K562 (cell line): ENCODE data around the gene PHF14. TPM values are rescaled to one million over a fixed set of nuclear protein-coding genes. Genes with fewer than 3 reads are reported as not detected.
A peak's percentile ranks its signal among the peaks of the same experiment; 100 is the strongest.

ENCODE experiments used
- HDAC6 ChIP-seq: IDR thresholded peaks from 2 replicates; pipeline ENCODE4 v1.6.1; 2012; ENCODE audit warnings: low read depth, mild to moderate bottlenecking, control low read depth, inconsistent platforms, low read length, moderate library complexity
- MEF2D ChIP-seq: conservative IDR thresholded peaks from 2 replicates; pipeline ENCODE4 v1.6.1; 2016; ENCODE audit warnings: low read depth, missing genetic modification characterization, missing compliant biosample characterization
- MNT ChIP-seq, 2 experiments: fragments of 450-650 bp; conservative IDR thresholded peaks; 2 replicates each; pipeline ENCODE4 v1.6.1; 2017; ENCODE audit warnings: mild to moderate bottlenecking in 2 of 2, moderate library complexity in 2 of 2
- PKNOX1 ChIP-seq: fragments of 450-650 bp; IDR thresholded peaks from 2 replicates; pipeline ENCODE4 v1.6.1; 2016
- PTRF ChIP-seq: fragments of 450-650 bp; IDR thresholded peaks from 2 replicates; pipeline ENCODE4 v1.6.1; 2016; ENCODE audit warnings: mild to moderate bottlenecking, missing genetic modification characterization, missing compliant biosample characterization
- RFX5 ChIP-seq: IDR thresholded peaks from 2 replicates; pipeline ENCODE4 v1.6.1; 2011; ENCODE audit warnings: low read depth, mild to moderate bottlenecking, improper control_type of control experiment, low read length
- SAFB ChIP-seq: fragments of 200-400 bp; formaldehyde crosslinking; IDR thresholded peaks from 2 replicates; pipeline ENCODE4 v1.6.1; 2017; ENCODE audit warnings: low read depth, low read length, borderline replicate concordance
- SIN3A ChIP-seq, 2 experiments: fragments of 150-350 bp in 1 of 2; IDR thresholded peaks; 2 replicates each; pipeline ENCODE4 v1.6.1; 2011 to 2016; ENCODE audit warnings: borderline replicate concordance in 2 of 2, low read depth in 2 of 2, low read length in 2 of 2, mild to moderate bottlenecking in 2 of 2, moderate library complexity in 2 of 2; ENCODE audit not compliant: control insufficient read depth in 1 of 2
- SREBF1 ChIP-seq: fragments of 150-350 bp; IDR thresholded peaks from 2 replicates; pipeline ENCODE4 v1.6.1; 2014; ENCODE audit warnings: antibody characterized with exemption, low read depth, low read length, borderline replicate concordance
- STAT5A ChIP-seq: IDR thresholded peaks from 2 replicates; pipeline ENCODE4 v1.6.1; 2012; ENCODE audit warnings: low read length, inconsistent platforms, borderline replicate concordance
- ZBTB34 ChIP-seq: fragments of 250-450 bp; sonication (Bioruptor Pico); IDR thresholded peaks from 2 replicates; pipeline ENCODE4 v1.8.0; 2021; ENCODE audit warnings: mild to moderate bottlenecking, moderate library complexity
- ZFX ChIP-seq: sonication (generic); formaldehyde crosslinking; IDR thresholded peaks from 2 replicates; pipeline ENCODE4 v1.8.0; 2022; ENCODE audit warnings: mild to moderate bottlenecking, missing genetic modification reagents, moderate library complexity
- ZNF12 ChIP-seq: sonication (generic); formaldehyde crosslinking; IDR thresholded peaks from 2 replicates; pipeline ENCODE4 v1.4.0; 2020; ENCODE audit warnings: mild to moderate bottlenecking, missing genetic modification reagents
- ZNF277 ChIP-seq: fragments of 250-450 bp; sonication (Bioruptor Pico); IDR thresholded peaks from 2 replicates; pipeline ENCODE4 v1.8.0; 2022; ENCODE audit warnings: inconsistent platforms, mild to moderate bottlenecking, moderate library complexity, borderline replicate concordance
- ZNF282 ChIP-seq: sonication (generic); formaldehyde crosslinking; IDR thresholded peaks from 2 replicates; pipeline ENCODE4 v1.8.1; 2023; ENCODE audit warnings: missing genetic modification reagents
- ZNF316 ChIP-seq: fragments of 450-650 bp; IDR thresholded peaks from 2 replicates; pipeline ENCODE4 v1.6.1; 2016
- ZNF609 ChIP-seq: sonication (generic); formaldehyde crosslinking; IDR thresholded peaks from 2 replicates; pipeline ENCODE4 v1.8.1; 2023; ENCODE audit warnings: missing genetic modification reagents, mild to moderate bottlenecking, borderline replicate concordance
- polyA plus RNA-seq, 8 experiments: library from polyadenylated mRNA; depleted of rRNA in 4 of 8; stranded (reverse) in 5 of 8; unstranded in 3 of 8; fragments of >200 nt; fragmentation: Nextera tagmentation in 2 of 8; fragmentation: Illumina TruSeq in 1 of 8; extraction: Ambion mirVana in 2 of 8; extraction: Trizol in 1 of 8; gene quantifications; 2 replicates each; pipeline versions ENCODE4 v1.2.1 to v1.2.3, GENCODE V29; 2011 to 2014; ENCODE audit warnings: inconsistent platforms in 1 of 8, missing spikeins in 1 of 8
- total RNA-seq, 7 experiments: library from RNA; depleted of rRNA in 6 of 7; stranded (reverse); fragments of >200 nt in 6 of 7; fragmentation: Illumina TruSeq in 2 of 7; extraction: Trizol in 2 of 7; gene quantifications; 2 replicates each; pipeline versions ENCODE4 v1.2.1 to v1.2.3, GENCODE V29; 2011 to 2021; ENCODE audit warnings: low replicate concordance in 1 of 7

The PHF14 gene
- total and polyA plus RNA-seq, 9 of the 15 experiments (the other 6 are each of a cell fraction or from before 2014, with no cell fraction given) = 27.5 to 67.6 (median 41.4) TPM

GRCh38 chr7:10939911-10940703 is 33.6 kb upstream of the PHF14 start (continued):
- TF ChIP-seq PTRF (no peak), ZNF277 (CRISPR knock-in tag) (no peak), ZNF316 (no peak), HDAC6 (no peak), SAFB (no peak), MNT (conservative IDR thresholded peaks at IDR 0.05) (peak; percentile 84 to 87), ZNF609 (CRISPR knock-in tag) (no peak), RFX5 (no peak), STAT5A (peak; percentile 50; the same call in 1 of the 2 replicates), PKNOX1 (no peak), SREBF1 (no peak), ZNF282 (no peak), MEF2D (tag) (no peak), SIN3A (IDR thresholded peaks at IDR 0.05; ENCODE audit: borderline replicate concordance in 2 of 2, control insufficient read depth in 1 of 2, low read depth in 2 of 2, low read length in 2 of 2) (peak; percentile 83 to 85; a peak in 2 of 4 replicates), ZFX (CRISPR knock-in tag) (peak; percentile 76), ZNF12 (CRISPR knock-in tag) (no peak), ZBTB34 (CRISPR knock-in tag) (no peak)
